Germinal center (tissue), 1 donor: ENCODE measurements around the gene PPM1E.
"Not testable (repeated sequence)": the region's sequence is repeated elsewhere in the genome, so short reads cannot be mapped to it uniquely, and the experiment has no call there.

ENCODE experiments used
- DNase-seq: peaks from one replicate; pipeline ENCODE4 v3.0.0; 2012; ENCODE audit warnings: mixed read lengths, low spot score

PPM1E gene

GRCh38 chr17:58947824-58948223, 192.2 kb downstream of the PPM1E start:
- DNase-seq: no peak

DNA sequence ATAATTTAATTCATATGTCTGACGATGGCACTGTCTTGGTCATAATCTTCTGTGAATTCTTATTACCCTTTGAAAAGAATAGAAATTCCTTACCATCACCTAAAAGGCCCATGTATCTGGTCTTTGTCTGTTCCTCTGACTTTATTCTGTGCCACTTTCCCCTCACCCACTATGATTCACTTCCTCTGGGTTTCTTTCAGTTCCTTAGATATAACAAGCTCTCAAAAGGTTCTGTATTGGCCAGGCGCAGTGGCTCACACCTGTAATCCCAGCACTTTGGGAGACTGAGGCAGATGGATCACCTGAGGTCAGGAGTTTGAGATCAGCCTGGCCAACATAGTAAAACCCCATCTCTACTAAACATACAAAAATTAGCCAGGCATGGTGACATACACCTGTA, 198.7 kb downstream of the PPM1E start:
- peak; percentile 13 for DNase-seq

- no peak for DNase-seq
These were observed 201.5 kb downstream of the PPM1E start for GRCh38 chr17:58956997-58957724.

- DNase-seq: not testable (repeated sequence)
These were observed 202.0 kb downstream of the PPM1E start for GRCh38 chr17:58957725-58958073.

GRCh38 chr17:58960068-58960467, 204.4 kb downstream of the PPM1E start:
- DNase-seq: peak; percentile 21

DNA sequence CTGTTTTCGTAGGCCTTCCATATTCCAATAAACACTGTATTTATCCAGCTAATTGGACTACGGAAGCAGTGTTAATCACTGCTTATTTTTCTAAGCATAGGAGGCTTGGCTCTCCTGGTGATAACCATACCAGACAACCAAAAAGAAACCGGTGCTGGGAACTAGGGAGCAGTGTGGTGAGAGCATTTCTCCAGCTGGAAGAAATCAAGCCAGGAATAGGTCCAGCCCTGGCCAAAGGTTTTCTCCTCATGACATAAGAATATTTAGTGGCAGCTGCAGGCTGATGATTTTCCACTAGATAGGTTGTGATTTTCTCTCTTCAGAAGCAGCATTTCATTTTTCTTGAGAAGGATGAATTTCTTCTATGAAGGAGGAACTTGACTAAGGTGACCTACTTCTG, 209.6 kb downstream of the PPM1E start:
- DNase-seq: no peak

GRCh38 chr17:58966208-58966607, 210.6 kb downstream of the PPM1E start:
- no peak for DNase-seq

- DNase-seq: no peak
These were observed 212.9 kb downstream of the PPM1E start for GRCh38 chr17:58968426-58969061.

- no peak for DNase-seq
These were observed 213.5 kb downstream of the PPM1E start for GRCh38 chr17:58969156-58969555.

DNA sequence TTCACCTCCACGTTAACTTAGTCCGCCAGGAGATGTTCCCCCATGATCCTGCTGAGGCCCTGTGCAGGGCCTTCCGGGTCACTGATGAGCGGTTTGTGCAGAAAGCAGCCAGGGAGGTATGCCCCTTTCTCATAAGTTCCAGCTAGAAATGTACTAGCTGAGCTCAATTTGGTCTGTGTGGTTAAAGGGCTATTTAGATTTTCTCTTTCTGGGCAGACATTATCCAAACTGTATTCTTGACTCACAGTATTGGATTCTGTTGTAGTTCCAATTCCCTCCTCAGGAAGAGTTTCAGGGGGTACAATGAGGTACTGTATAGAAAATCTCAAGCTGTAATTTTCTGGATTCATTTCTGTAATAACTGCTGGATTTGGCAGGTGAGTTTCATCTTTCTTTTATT, 214.0 kb downstream of the PPM1E start:
- no peak for DNase-seq

- no peak for DNase-seq
These were observed 215.2 kb downstream of the PPM1E start for GRCh38 chr17:58970609-58971450.

- no peak for DNase-seq
These were observed 218.7 kb downstream of the PPM1E start for GRCh38 chr17:58974354-58974753.

DNA sequence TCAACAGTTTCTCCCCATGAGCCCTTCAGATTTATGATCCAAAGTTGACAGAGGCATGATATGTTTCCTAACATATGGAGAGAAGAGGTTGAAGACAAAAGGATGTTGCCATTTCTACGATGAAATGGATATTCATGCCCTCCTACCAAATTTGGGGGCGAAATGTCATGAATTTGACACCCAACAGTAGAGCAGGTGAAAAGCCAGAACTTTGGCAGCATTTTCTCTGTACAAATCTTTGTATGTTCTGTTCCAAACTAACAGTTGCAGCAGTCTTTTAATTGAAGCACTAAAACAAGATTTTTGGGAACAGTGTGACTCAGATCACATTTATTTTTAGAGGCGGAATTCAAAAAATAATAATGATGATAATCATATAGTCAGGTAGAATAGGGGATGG, 220.9 kb downstream of the PPM1E start:
- DNase-seq: no peak

DNA sequence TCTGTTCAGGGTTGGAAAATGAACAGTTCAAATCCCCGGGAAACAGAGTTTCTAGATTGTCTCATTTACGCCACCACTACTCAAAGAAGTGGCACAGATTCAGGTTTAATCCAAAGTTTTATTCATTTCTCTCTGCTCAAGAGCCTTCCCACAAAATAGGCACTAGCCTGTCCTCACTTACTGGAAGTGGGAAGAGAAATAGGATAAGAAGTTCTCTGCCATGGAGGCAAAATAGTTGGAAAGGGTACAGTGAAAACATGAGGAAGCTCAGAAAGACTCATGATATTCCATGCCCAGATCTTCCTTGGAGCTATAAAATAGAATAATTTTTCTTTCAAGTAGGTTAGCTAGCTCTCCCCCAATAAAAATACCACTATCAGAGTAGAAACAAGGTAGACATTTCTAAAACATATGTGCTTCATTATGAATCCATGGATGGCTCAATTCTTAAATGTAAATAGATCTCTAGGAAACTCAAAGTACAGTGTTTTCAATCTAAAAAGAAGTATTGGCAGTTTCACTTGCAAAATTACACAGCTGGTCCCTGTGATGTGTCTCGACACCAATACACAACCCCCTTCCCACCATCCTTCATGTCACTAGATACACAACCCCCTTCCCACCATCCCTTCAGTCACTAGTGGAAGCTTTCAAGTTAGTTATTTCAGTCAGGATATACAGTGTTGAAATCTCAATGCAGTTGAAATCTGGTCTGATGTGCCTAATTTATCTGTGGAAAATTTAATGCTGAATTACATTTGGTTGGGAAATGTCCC, 225.2 kb downstream of the PPM1E start:
- no peak for DNase-seq

GRCh38 chr17:58982626-58983025, 227.0 kb downstream of the PPM1E start:
- no peak for DNase-seq

GRCh38 chr17:58985367-58985766, 229.7 kb downstream of the PPM1E start:
- no peak for DNase-seq

DNA sequence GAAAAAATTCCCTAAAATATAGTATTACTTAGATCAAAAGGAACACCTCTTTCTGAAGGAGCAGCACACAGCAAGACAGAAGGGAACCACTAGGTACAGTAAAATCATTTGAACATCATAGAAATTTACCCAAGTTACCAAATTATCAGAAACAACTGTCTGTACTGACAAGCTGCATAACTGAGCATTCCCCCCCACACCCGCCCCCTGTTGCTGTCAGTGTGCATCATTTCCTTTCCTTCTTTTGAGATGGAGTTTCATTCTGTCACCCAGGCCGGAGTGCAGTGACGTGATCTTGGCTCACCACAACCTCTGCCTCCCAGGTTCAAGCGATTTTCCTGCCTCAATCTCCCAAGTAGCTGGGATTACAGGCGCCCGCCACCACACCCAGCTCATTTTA, 230.3 kb downstream of the PPM1E start:
- no peak for DNase-seq

DNA sequence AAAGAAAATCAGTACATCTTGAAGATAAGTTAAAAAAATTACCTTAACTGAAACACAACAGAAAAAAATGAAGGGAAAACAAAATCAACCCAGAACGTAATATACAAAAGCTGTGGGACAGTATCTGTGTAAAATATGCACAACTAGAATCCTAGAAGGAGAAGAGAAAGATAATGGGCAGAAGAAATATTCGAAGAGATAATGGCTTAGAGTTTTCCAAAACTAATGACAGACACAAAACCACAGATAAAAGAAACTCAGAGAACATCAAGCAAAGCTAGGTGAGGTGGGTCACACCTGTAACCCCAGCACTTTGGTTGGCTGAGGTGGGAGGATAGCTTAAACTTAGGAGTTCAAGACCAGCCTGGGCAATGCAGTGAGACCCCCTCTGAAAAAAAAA, 234.0 kb downstream of the PPM1E start:
- DNase-seq: no peak

DNA sequence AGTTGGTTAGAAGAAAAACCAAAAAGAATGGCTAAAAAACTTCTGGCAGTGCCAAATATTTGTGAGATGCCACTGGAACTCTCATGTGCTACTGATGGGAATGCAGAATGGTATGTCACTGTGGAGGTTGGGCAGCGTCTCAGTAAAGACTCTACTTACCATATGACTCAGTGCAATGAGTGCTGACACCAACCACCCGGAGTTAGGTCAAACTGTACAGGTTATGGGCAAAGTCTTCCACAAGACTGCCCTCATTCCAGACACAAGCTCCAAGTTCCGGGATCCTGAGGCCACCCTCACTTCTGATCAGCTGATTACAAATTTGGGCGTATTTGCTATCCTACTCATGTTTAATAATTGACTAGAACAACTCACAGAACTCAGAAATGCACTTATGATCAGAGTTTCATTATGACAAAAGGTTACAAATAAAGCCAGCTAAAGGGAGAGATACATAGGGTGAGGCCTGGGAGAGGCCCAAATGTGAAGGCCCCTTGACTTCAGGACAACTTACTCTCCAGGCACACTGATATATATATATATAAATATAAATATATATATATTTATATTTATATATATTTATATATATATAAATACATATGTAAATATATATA, 236.2 kb downstream of the PPM1E start:
- no peak for DNase-seq

GRCh38 chr17:58993311-58993710, 237.7 kb downstream of the PPM1E start:
- DNase-seq: no peak

- no peak for DNase-seq
These were observed 239.7 kb downstream of the PPM1E start for GRCh38 chr17:58995247-58995940.
